LNCaP clone FGC (cell line): ENCODE results near the gene ZCWPW1.

Experiments
- DNase-seq: peaks from one replicate; pipeline ENCODE4 v3.0.0-alpha.2; 2011; ENCODE audit warnings: low read depth
- H3K4me3 ChIP-seq: 2 replicates; pipeline ENCODE4 v1.5.1; 2011; ENCODE audit warnings: mild to moderate bottlenecking, low read depth, low read length, control low read depth
- CTCF ChIP-seq: IDR thresholded peaks from 2 replicates; pipeline ENCODE4 v1.5.1; 2012; ENCODE audit warnings: mild to moderate bottlenecking; ENCODE audit not compliant: control insufficient read depth, insufficient read depth; ENCODE audit errors: extremely low read depth

ZCWPW1 gene

DNA sequence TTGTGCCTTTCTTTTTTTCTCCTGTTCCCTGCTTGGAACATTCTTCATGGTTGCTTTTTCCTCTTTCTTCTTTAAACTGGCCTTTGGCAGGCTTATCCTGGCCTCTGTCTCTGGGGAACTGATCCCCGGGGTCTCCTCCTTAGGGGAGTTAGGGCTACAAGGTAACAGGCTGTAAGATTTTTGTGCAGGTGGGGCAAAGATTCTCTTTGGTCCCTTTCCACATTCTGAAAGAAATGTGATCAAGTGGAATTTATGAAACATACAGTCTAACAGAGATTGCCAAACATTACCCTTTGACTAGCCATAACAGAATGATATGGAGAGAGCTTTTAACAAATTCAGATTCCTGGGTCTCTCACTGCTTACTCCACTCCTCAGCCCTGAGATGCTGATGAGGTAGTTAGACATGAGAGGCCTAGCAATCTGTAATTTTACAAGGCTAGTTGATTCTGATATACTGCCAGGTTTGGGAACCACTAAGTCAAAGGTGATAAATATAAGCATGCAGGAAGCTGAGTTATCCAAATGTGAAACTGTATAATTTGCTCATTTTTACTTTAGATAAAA, 8.8 kb downstream of the ZCWPW1 start:
- no peak for DNase-seq
- TF ChIP-seq CTCF: no peak
- H3K4me3 ChIP-seq: no peak overlapping the region

DNA sequence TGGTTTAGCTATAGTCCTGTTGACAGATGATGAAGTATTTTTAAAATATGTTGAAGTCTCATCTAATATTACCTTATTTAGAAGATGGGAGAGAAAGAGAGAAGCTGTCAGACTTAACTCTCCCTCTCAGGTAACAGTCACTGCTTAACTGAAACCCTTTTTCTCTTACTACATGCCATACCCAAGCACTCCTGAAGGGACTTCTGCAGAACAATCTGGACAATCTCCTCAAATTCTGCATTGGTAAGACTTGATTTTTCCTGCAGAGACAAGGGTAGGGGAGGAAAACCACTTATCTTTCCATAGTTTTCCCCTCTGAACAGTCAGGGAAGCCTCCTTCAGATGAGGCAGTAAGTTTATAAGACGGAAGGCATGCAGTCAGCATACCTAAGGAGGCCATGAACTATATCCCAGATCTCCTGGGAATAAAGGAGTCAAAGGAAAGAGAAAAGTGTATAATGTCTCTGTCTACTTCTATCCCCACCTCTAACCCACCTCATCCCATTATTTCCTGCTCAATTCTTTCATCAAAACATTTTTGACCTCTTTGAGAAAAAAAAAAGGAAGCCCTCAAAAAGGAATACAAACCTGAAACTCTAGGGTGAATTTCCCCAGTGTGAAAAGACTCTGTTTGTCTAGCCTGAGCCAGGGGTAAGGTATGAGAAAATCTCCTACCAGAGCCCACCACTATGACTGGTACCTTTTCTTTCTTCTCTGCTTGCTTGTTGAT, 9.4 kb downstream of the ZCWPW1 start:
- DNase-seq: no peak
- H3K4me3 ChIP-seq: no peak overlapping the region
- no peak for TF ChIP-seq CTCF

DNA sequence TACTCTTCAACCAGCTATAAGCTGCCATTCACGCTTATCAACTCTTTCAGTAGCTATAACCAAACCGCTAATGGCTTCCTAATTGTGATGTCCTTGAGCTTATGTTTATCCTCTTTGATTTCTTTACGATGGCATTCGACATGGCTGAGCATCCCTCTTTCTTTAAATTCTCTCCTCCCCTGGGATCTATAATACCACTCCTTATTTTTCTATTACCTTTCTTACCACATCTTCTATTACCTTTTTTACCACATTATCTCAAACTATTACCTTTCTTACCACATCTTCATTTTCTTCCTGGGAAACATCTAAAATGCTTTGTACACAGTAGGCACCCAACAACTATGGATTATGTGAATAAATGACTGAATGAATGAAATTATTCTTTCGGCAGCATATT, 13.1 kb downstream of the ZCWPW1 start:
- no peak overlapping the region for H3K4me3 ChIP-seq
- no peak for TF ChIP-seq CTCF
- DNase-seq: no peak

DNA sequence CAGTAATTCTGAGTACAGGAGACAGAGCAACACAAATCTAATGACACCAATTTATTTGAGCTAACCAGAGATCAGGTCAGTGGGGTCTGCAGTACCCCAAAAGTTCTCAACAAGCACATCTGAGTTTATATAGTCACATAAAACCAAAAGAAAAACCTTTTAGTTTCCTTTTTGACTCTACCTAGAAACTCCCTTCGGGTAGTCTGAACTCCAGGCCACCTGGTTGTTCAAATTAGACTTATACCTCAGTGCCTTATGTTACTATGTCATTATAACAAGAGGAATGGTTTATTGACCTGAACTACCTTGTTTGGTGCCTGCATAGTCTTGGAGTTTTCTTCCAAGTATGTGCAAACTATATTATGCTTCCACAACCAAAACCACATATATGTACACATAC, 14.6 kb downstream of the ZCWPW1 start:
- no peak for TF ChIP-seq CTCF
- DNase-seq: no peak
- no peak overlapping the region for H3K4me3 ChIP-seq

DNA sequence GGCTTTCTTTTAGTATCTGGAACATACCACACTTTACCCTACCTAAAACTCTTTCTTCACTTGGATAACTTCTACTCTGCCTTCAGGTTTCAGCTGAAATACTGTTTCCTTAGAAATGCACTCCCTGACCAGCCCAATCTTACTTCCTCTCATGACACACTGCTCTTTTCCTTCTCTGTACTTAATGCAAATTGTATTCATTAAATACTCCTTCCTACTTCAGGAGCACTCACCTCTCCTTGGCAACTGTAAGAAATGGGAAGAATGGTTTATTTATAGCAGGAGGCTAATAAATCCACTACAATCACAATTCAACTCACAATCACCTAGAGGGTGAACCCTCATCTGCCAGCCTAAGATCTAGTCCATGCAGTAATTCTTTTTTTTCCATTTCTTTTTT, 15.2 kb downstream of the ZCWPW1 start:
- no peak for TF ChIP-seq CTCF
- DNase-seq: no peak
- H3K4me3 ChIP-seq: no peak overlapping the region

- no peak for DNase-seq
- no peak for TF ChIP-seq CTCF
- H3K4me3 ChIP-seq: no peak overlapping the region
Observed at GRCh38 chr7:100411101-100411500, 17.4 kb downstream of the ZCWPW1 start.
